ENCODE results near the gene PAPPA. TPM values are rescaled to one million over a fixed set of nuclear protein-coding genes. Genes with fewer than 3 reads are reported as not detected.

The PAPPA gene
- total RNA-seq, 1 donor from 2014 or later, result 0.72 TPM

- H3K36me3 Mint-ChIP-seq (ENCODE audit: low read depth), result no peaks in the 10 kb centered on the region
- H3K9me3 Mint-ChIP-seq, result no peaks in the 10 kb centered on the region
- no peak for TF ChIP-seq CTCF (conservative IDR thresholded peaks at IDR 0.05)
- H3K27me3 Mint-ChIP-seq (ENCODE audit: low read depth), result no peaks in the 10 kb centered on the region
- no peaks in the 10 kb centered on the region for H3K4me1 Mint-ChIP-seq
- DNase-seq (ENCODE audit: low read depth, low spot score), result no peak
- no peak overlapping the region for H3K27ac Mint-ChIP-seq (ENCODE audit: unreplicated experiment)
- H3K4me3 Mint-ChIP-seq, result no peak overlapping the region
Measured at GRCh38 chr9:116209414-116210116, 56.0 kb downstream of the PAPPA start.

- H3K27me3 Mint-ChIP-seq (ENCODE audit: low read depth), result peaks cover 9% of the 10 kb centered on the region
- no peak overlapping the region for H3K4me3 Mint-ChIP-seq
- no peaks in the 10 kb centered on the region for H3K4me1 Mint-ChIP-seq
- H3K27ac Mint-ChIP-seq (ENCODE audit: unreplicated experiment), result no peak overlapping the region
- no peak for DNase-seq (ENCODE audit: low read depth, low spot score)
- H3K9me3 Mint-ChIP-seq, result peaks cover 3% of the 10 kb centered on the region
- H3K36me3 Mint-ChIP-seq (ENCODE audit: low read depth), result no peaks in the 10 kb centered on the region
- no peak for TF ChIP-seq CTCF (conservative IDR thresholded peaks at IDR 0.05)
Measured at GRCh38 chr9:116212986-116213692, 59.5 kb downstream of the PAPPA start.

GRCh38 chr9:116213693-116214047 lies 60.1 kb downstream of the PAPPA start:
- Mint-ChIP-seq H3K27ac (ENCODE audit: unreplicated experiment) (no peak overlapping the region), H3K4me3 (no peak overlapping the region), H3K36me3 (ENCODE audit: low read depth) (no peaks in the 10 kb centered on the region), H3K4me1 (no peaks in the 10 kb centered on the region), H3K27me3 (ENCODE audit: low read depth) (peaks cover 10% of the 10 kb centered on the region), H3K9me3 (peaks cover 3% of the 10 kb centered on the region)
- no peak for TF ChIP-seq CTCF (conservative IDR thresholded peaks at IDR 0.05)
- DNase-seq (ENCODE audit: low read depth, low spot score), result no peak

GRCh38 chr9:116218399-116218798 lies 64.8 kb downstream of the PAPPA start:
- no peak overlapping the region for H3K27ac Mint-ChIP-seq (ENCODE audit: unreplicated experiment)
- H3K9me3 Mint-ChIP-seq, result peaks cover 3% of the 10 kb centered on the region
- H3K4me3 Mint-ChIP-seq, result no peak overlapping the region
- TF ChIP-seq CTCF (conservative IDR thresholded peaks at IDR 0.05), result no peak
- no peak for DNase-seq (ENCODE audit: low read depth, low spot score)
- H3K4me1 Mint-ChIP-seq, result peaks cover 6% of the 10 kb centered on the region
- peaks cover 19% of the 10 kb centered on the region for H3K27me3 Mint-ChIP-seq (ENCODE audit: low read depth)
- H3K36me3 Mint-ChIP-seq (ENCODE audit: low read depth), result no peaks in the 10 kb centered on the region

GRCh38 chr9:116219686-116220085 lies 66.1 kb downstream of the PAPPA start:
- no peak for TF ChIP-seq CTCF (conservative IDR thresholded peaks at IDR 0.05)
- Mint-ChIP-seq H3K36me3 (ENCODE audit: low read depth) (no peaks in the 10 kb centered on the region), H3K27me3 (ENCODE audit: low read depth) (peaks cover 24% of the 10 kb centered on the region), H3K27ac (ENCODE audit: unreplicated experiment) (no peak overlapping the region), H3K9me3 (peaks cover 3% of the 10 kb centered on the region), H3K4me1 (peaks cover 6% of the 10 kb centered on the region), H3K4me3 (no peak overlapping the region)
- DNase-seq (ENCODE audit: low read depth, low spot score), result no peak

Measured in neural crest cell (in vitro differentiated cells).